Heart left ventricle (tissue), 16 donors: ENCODE results near the gene ECHDC3. TPM values are rescaled to one million over a fixed set of nuclear protein-coding genes. Genes with fewer than 3 reads are reported as not detected.

Experiments used
- ATAC-seq, 4 donors: fragments of 200-7000 bp; cut with Tn5 transposase; one replicate each; pipeline ENCODE4 v1.9.1; 2020 to 2022; ENCODE audit warnings: moderate library complexity in 4 of 4, mild to moderate bottlenecking in 3 of 4, moderate number of reproducible peaks in 1 of 4
- DNase-seq, 5 donors: peaks; one replicate each; pipeline ENCODE4 v3.0.0-alpha.2; 2020
- H3K27ac ChIP-seq, 12 donors: fragments of 200-600 bp; sonication (generic) in 4 of 12; one replicate each; pipeline versions ENCODE4 v1.5.0 to v1.8.0; 2016 to 2022; ENCODE audit warnings: mild to moderate bottlenecking in 2 of 12
- H3K27me3 ChIP-seq, 9 donors: fragments of 200-600 bp; sonication (generic) in 2 of 9; one replicate each; pipeline versions ENCODE4 v1.5.1 to v1.8.0; 2016 to 2022; ENCODE audit warnings: mild to moderate bottlenecking in 3 of 9
- H3K36me3 ChIP-seq, 9 donors: fragments of 200-600 bp; sonication (generic) in 2 of 9; one replicate each; pipeline versions ENCODE4 v1.5.0 to v1.8.0; 2018 to 2022; ENCODE audit warnings: mild to moderate bottlenecking in 2 of 9
- H3K4me1 ChIP-seq, 12 donors: fragments of 200-600 bp; sonication (generic) in 4 of 12; one replicate each; pipeline versions ENCODE4 v1.5.0 to v1.8.0; 2016 to 2022; ENCODE audit warnings: mild to moderate bottlenecking in 3 of 12
- H3K4me3 ChIP-seq, 12 donors: fragments of 200-600 bp; sonication (generic) in 4 of 12; one replicate each; pipeline versions ENCODE4 v1.5.0 to v1.8.0; 2017 to 2022; ENCODE audit warnings: mild to moderate bottlenecking in 9 of 12, moderate library complexity in 4 of 12
- H3K9me3 ChIP-seq, 12 donors: fragments of 200-600 bp; sonication (generic) in 4 of 12; one replicate each; pipeline versions ENCODE4 v1.5.0 to v1.8.0; 2016 to 2022; ENCODE audit warnings: mild to moderate bottlenecking in 1 of 12
- CTCF ChIP-seq, 12 donors: fragments of 200-600 bp; sonication (generic) in 4 of 12; IDR thresholded peaks; one replicate each; pipeline versions ENCODE4 v1.5.0 to v1.8.0; 2018 to 2022; ENCODE audit warnings: antibody characterized with exemption in 12 of 12, mild to moderate bottlenecking in 5 of 12
- POLR2A ChIP-seq, 2 donors: fragments of 450-650 bp; IDR thresholded peaks; one replicate each; pipeline ENCODE4 v1.6.1; 2017; ENCODE audit warnings: antibody characterized with exemption in 2 of 2, mild to moderate bottlenecking in 2 of 2, moderate library complexity in 2 of 2
- WGBS, 4 donors: extraction: QIAGEN DNeasy Blood & Tissue Kit in 2 of 4; methylation state at CpG; one replicate each; pipeline versions ENCODE4 v1.1.5 to v1.1.7; 2013 to 2018; 5-methylcytosine and 5-hydroxymethylcytosine counted together
- intact Hi-C, 10 donors: fragments of 100-400 bp; cut with DNase I; formaldehyde crosslinking; loops; one replicate each; pipeline versions ENCODE4 v1.11.1 to v1.14.2; 2022
- polyA plus RNA-seq, 2 donors: library from polyadenylated mRNA; stranded (reverse); fragments of 200-250 nt; gene quantifications; one replicate each; pipeline ENCODE4 v1.2.3, GENCODE V29; 2013
- total RNA-seq, 9 donors: library from RNA; depleted of rRNA in 2 of 9; stranded (reverse); fragments of >200 nt in 2 of 9; fragmentation: NEBNext Ultra II Directional in 3 of 9; extraction: Animal tissue kit (Norgen Biotek cat#: 25700) in 3 of 9; gene quantifications; one replicate each; pipeline versions ENCODE4 v1.1.0 to v1.2.4, GENCODE V29; 2016 to 2023
- donor health status: ischemic (EF 13 %, LVEDD 7.1; RV severe dilation, severe dysfunction).
- donor health status: healthy with polysubstance abuse.
- donor health status: DM: no; HTN: yes; CAD: no.
- donor health status: DM: no; HTN: no; CAD: no.
- donor health status: ischemic (EF 25% LVEDD 6.9; RV normal size, moderate dysfunction).
- donor health status: ischemic (EF 25% LVEDD 5.7; RV mildly dilated, moderate dysfunction).
- donor health status: healthy.
- donor health status: DM: yes; HTN: yes; CAD: no.
- donor health status: ischemic (EF 35%, LVEDD 5.7; RV mildly dilated, moderate dysfunction).
- donor health status: nonischemic (EF 11% LVEDD 7.7; RV severe dilation, severe dysfunction).
- donor health status: DM: yes; HTN: yes; CAD: no.
- donor health status: PGD.
- donor health status: ischemic (EF 29% LVEDD 5.4; RV normal size, mild dysfunction).
- donor health status: nonischemic (EF 23%, LVEDD 6.1; RV moderate dilation, normal function).

Gene ECHDC3
- total and polyA plus RNA-seq, 11 donors: 30.2 to 554 (median 66.1) TPM

GRCh38 chr10:11797847-11798633, 55.9 kb downstream of the ECHDC3 start:
- WGBS, 4 donors: 91 to 97% (median 94%) methylated on average over 12 of the region's 12 CpGs
- Histone ChIP-seq H3K4me1 (peaks cover 0 to 7% (median 0%) of the 10 kb centered on the region in 12 donors), H3K36me3 (no peaks in the 10 kb centered on the region), H3K4me3 (no peak overlapping the region), H3K27ac (no peak overlapping the region), H3K27me3 (no peaks in the 10 kb centered on the region), H3K9me3 (no peaks in the 10 kb centered on the region)
- TF ChIP-seq CTCF (IDR thresholded peaks at IDR 0.05) (no peak), POLR2A (IDR thresholded peaks at IDR 0.05) (no peak)
- no peak for ATAC-seq
- no peak for DNase-seq
- intact Hi-C loops: no loop called here

DNA sequence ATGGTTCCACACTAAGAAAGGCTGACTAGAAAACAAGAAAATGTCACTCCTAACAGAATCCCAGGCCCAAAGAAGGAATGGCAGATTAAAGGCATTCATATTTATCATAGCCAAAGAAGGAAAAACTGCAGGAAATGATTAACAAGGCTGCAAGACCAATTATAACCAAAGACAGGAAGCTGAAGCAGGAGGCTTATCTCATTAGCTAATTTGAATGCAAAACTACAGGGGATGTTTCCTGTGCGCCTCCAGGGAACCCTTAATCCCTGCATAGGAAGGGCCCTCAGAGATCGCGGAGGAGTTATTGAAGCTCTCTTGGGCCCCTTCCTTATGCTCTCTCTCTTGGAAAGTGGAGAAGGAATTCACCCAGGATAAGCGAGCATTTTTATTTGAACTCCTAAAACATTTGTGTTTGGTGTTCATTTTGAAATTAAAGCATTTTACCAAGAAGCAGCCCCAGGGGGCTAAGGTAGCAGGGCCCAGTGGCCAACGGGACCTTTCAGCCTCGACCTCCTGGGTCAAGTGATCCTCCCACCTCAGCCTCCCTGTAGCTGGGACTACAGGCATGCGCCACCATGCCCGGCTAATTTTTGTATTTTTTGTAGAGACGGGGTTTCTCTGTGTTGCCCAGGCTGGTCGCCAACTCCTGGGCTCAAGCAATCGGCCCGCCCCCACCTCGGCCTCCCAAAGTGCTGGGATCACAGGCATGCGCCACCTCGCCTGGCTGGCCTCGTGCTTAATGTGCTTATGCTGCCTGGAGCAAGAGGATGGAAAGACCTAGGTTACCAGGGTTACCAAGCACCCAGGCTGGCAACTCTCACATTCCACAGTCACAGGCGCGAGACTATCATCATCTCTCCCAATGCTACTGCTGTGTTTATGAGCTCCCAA, 56.9 kb downstream of the ECHDC3 start:
- H3K27me3 ChIP-seq: no peaks in the 10 kb centered on the region
- no peak for TF ChIP-seq CTCF (IDR thresholded peaks at IDR 0.05)
- no peak for TF ChIP-seq POLR2A (IDR thresholded peaks at IDR 0.05)
- H3K36me3 ChIP-seq: no peaks in the 10 kb centered on the region
- no peak overlapping the region for H3K4me3 ChIP-seq
- ATAC-seq: peak in 2 of 4 donors; percentile 41 to 71
- 60 to 75% (median 67%) methylated on average over 18 of the region's 18 CpGs for WGBS, 4 donors
- DNase-seq: no peak
- H3K9me3 ChIP-seq: no peaks in the 10 kb centered on the region
- H3K27ac ChIP-seq: no peak overlapping the region
- H3K4me1 ChIP-seq: peaks cover 0 to 7% (median 0%) of the 10 kb centered on the region in 12 donors
- intact Hi-C loops: no loop called here

DNA sequence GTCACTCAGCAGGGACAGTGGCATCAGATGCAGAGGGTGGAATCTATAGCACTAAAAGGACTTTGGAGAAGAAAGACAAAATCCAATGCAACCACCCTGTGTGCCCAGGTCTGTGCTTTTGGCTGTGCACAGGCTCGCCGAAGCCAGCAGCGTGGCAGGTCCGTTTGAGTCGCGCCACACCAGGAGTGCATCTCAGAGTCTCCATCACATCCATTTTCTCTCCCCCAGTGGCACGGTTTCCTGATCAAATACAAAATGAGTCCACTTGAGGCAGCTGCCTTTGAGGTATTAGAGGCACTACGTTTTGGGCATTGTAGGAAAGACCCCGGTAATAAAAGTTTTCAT, 57.5 kb downstream of the ECHDC3 start:
- no peaks in the 10 kb centered on the region for H3K27me3 ChIP-seq
- no peak overlapping the region for H3K27ac ChIP-seq
- no peak overlapping the region for H3K4me3 ChIP-seq
- intact Hi-C loops: no loop called here
- H3K9me3 ChIP-seq: no peaks in the 10 kb centered on the region
- DNase-seq (no peak), ATAC-seq (no peak)
- WGBS, 4 donors: 86 to 93% (median 91%) methylated on average over 9 of the region's 9 CpGs
- H3K36me3 ChIP-seq: no peaks in the 10 kb centered on the region
- no peak for TF ChIP-seq POLR2A (IDR thresholded peaks at IDR 0.05)
- TF ChIP-seq CTCF (IDR thresholded peaks at IDR 0.05): no peak
- peaks cover 0 to 7% (median 0%) of the 10 kb centered on the region in 12 donors for H3K4me1 ChIP-seq

DNA sequence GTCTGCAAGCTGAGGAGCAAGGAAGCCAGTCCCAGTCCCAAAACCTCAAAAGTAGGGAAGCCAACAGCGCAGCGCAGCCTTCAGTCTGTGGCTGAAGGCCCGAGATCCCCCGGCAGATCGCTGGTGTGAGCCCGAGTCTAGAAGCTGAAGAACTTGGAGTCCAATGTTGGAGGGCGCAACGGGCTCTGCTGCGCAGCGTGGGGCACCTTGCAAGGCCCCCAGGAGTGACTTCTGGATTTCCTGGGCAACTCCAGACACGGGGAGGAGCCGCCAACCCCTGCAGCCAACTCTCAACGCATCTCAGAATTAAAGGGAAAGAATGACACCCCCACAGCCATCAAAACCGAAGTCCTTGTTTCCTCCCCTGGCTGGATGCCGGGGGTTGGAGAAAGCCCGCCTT, 62.2 kb downstream of the ECHDC3 start:
- DNase-seq (no peak), ATAC-seq (no peak)
- H3K27me3 ChIP-seq: no peaks in the 10 kb centered on the region
- no peaks in the 10 kb centered on the region for H3K9me3 ChIP-seq
- intact Hi-C loops: no loop called here
- no peaks in the 10 kb centered on the region for H3K36me3 ChIP-seq
- no peak overlapping the region for H3K27ac ChIP-seq
- 90 to 96% (median 93%) methylated on average over 13 to 16 of the region's 16 CpGs for WGBS, 4 donors
- H3K4me3 ChIP-seq: no peak overlapping the region
- H3K4me1 ChIP-seq: no peaks in the 10 kb centered on the region
- no peak for TF ChIP-seq POLR2A (IDR thresholded peaks at IDR 0.05)
- TF ChIP-seq CTCF (IDR thresholded peaks at IDR 0.05): no peak
